ENCODE data around the gene HIF3A.
"Not testable (repeated sequence)": the region's sequence is repeated elsewhere in the genome, so short reads cannot be mapped to it uniquely, and the experiment has no call there.

Gene HIF3A

GRCh38 chr19:46317339-46317738, 20.5 kb downstream of the HIF3A start:
- Histone ChIP-seq H3K27me3 (ENCODE audit: insufficient read depth, poor library complexity, severe bottlenecking) (no peaks in the 10 kb centered on the region), H3K4me1 (ENCODE audit: insufficient read depth, poor library complexity, severe bottlenecking) (no peaks in the 10 kb centered on the region), H3K27ac (ENCODE audit: poor library complexity, severe bottlenecking) (no peak overlapping the region), H3K4me3 (ENCODE audit: severe bottlenecking) (no peak overlapping the region), H3K36me3 (ENCODE audit: low read depth) (no peaks in the 10 kb centered on the region), H3K9me3 (ENCODE audit: severe bottlenecking) (no peaks in the 10 kb centered on the region)
- DNase-seq (ENCODE audit: low spot score) (no peak), ATAC-seq (ENCODE audit: low read depth) (no peak)
- TF ChIP-seq CTCF (IDR thresholded peaks at IDR 0.05; ENCODE audit: poor library complexity, severe bottlenecking): no peak

DNA sequence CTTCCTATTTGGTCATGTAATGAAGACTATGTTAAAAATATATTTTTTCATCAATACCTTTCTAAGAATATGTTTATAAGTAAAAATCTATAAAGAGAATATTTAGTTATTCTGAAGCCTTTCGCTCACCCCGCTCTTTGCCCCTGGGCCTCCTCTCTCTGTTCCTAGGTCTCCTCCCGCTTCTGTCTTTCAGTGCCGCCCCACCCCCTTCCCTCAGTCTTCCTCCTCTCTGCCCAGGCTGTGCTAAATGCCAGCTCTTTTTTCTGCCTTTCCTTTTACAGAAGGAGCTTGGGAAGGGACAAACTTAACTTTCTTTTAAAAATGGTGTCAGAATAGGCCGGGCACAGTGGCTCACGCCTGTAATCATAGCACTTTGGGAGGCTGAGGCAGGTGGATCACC, 22.8 kb downstream of the HIF3A start:
- no peaks in the 10 kb centered on the region for H3K9me3 ChIP-seq (ENCODE audit: severe bottlenecking)
- no peak overlapping the region for H3K4me3 ChIP-seq (ENCODE audit: severe bottlenecking)
- no peaks in the 10 kb centered on the region for H3K27me3 ChIP-seq (ENCODE audit: insufficient read depth, poor library complexity, severe bottlenecking)
- no peaks in the 10 kb centered on the region for H3K36me3 ChIP-seq (ENCODE audit: low read depth)
- DNase-seq (ENCODE audit: low spot score) (no peak), ATAC-seq (ENCODE audit: low read depth) (no peak)
- H3K4me1 ChIP-seq (ENCODE audit: insufficient read depth, poor library complexity, severe bottlenecking): no peaks in the 10 kb centered on the region
- no peak overlapping the region for H3K27ac ChIP-seq (ENCODE audit: poor library complexity, severe bottlenecking)
- TF ChIP-seq CTCF (IDR thresholded peaks at IDR 0.05; ENCODE audit: poor library complexity, severe bottlenecking): no peak

DNA sequence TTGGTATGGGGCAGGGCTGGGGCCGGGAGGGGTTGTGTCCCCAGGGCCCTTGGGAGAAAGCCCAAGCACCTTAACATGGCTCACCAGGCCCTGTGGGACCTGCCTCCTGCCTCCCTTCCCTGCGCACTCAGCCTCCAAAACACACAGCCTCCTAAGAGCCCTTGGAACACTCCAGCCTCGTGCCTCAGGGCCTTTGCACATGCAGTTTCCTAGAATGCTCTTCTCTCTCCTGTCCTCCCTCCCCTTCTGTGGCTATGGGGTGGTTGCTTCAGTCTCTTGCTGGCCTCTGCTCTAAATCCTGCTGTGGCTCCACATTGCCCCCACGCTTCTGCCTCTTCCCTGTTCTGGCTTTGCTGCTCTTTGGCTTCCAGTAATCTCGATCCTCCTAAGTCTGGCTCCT, 23.7 kb downstream of the HIF3A start:
- H3K9me3 ChIP-seq (ENCODE audit: severe bottlenecking): no peaks in the 10 kb centered on the region
- H3K4me3 ChIP-seq (ENCODE audit: severe bottlenecking): no peak overlapping the region
- no peak for ATAC-seq (ENCODE audit: low read depth)
- TF ChIP-seq CTCF (IDR thresholded peaks at IDR 0.05; ENCODE audit: poor library complexity, severe bottlenecking): no peak
- H3K36me3 ChIP-seq (ENCODE audit: low read depth): no peaks in the 10 kb centered on the region
- no peaks in the 10 kb centered on the region for H3K4me1 ChIP-seq (ENCODE audit: insufficient read depth, poor library complexity, severe bottlenecking)
- DNase-seq (ENCODE audit: low spot score): no peak
- H3K27me3 ChIP-seq (ENCODE audit: insufficient read depth, poor library complexity, severe bottlenecking): no peaks in the 10 kb centered on the region
- no peak overlapping the region for H3K27ac ChIP-seq (ENCODE audit: poor library complexity, severe bottlenecking)

DNA sequence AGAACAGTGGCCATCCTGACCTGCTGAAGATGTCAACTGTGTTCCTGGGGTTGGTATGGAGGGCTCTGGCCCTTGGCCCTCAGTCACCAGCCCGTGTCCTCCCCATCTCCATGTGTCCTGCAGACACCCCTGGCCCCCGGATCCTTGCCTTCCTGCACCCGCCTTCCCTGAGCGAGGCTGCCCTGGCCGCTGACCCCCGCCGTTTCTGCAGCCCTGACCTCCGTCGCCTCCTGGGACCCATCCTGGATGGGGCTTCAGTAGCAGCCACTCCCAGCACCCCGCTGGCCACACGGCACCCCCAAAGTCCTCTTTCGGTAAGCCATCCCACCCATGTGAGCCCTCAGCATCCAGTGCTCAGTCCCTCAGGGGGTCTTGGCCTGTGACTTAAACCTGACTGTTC, 24.8 kb downstream of the HIF3A start:
- no peaks in the 10 kb centered on the region for H3K27me3 ChIP-seq (ENCODE audit: insufficient read depth, poor library complexity, severe bottlenecking)
- no peak for TF ChIP-seq CTCF (IDR thresholded peaks at IDR 0.05; ENCODE audit: poor library complexity, severe bottlenecking)
- H3K9me3 ChIP-seq (ENCODE audit: severe bottlenecking): peaks cover 2% of the 10 kb centered on the region
- no peak overlapping the region for H3K4me3 ChIP-seq (ENCODE audit: severe bottlenecking)
- H3K27ac ChIP-seq (ENCODE audit: poor library complexity, severe bottlenecking): no peak overlapping the region
- DNase-seq (ENCODE audit: low spot score): no peak
- no peak for ATAC-seq (ENCODE audit: low read depth)
- H3K36me3 ChIP-seq (ENCODE audit: low read depth): no peaks in the 10 kb centered on the region
- no peaks in the 10 kb centered on the region for H3K4me1 ChIP-seq (ENCODE audit: insufficient read depth, poor library complexity, severe bottlenecking)

- not testable (repeated sequence) for DNase-seq (ENCODE audit: low spot score); ATAC-seq (ENCODE audit: low read depth); H3K4me3 ChIP-seq (ENCODE audit: severe bottlenecking); H3K9me3 ChIP-seq (ENCODE audit: severe bottlenecking); H3K4me1 ChIP-seq (ENCODE audit: insufficient read depth, poor library complexity, severe bottlenecking); H3K27ac ChIP-seq (ENCODE audit: poor library complexity, severe bottlenecking); H3K36me3 ChIP-seq (ENCODE audit: low read depth); H3K27me3 ChIP-seq (ENCODE audit: insufficient read depth, poor library complexity, severe bottlenecking)
These were observed 26.4 kb downstream of the HIF3A start for GRCh38 chr19:46323227-46323626.
